Renal cortex interstitium (tissue), 11 donors: Measurements from ENCODE around the gene HARBI1. TPM values are rescaled to one million over a fixed set of nuclear protein-coding genes. Genes with fewer than 3 reads are reported as not detected.

Source experiments
- DNase-seq, 11 donors: peaks; one replicate each; pipeline ENCODE4 v3.0.0-alpha.2; 2013; ENCODE audit warnings: low read depth in 9 of 11, low spot score in 4 of 11; ENCODE audit errors: extremely low read depth in 1 of 11
- polyA plus RNA-seq, 3 donors: library from polyadenylated mRNA; unstranded; fragments of 120-200 nt; gene quantifications; one replicate each; pipeline ENCODE4 v1.2.1, GENCODE V29; 2013; ENCODE audit not compliant: insufficient read length in 3 of 3

HARBI1 gene
- polyA plus RNA-seq, 3 donors, result 3.0 to 4.3 (median 3.9) TPM

- no peak for DNase-seq
These were observed 51.7 kb downstream of the HARBI1 start for GRCh38 chr11:46565232-46565840.

GRCh38 chr11:46564459-46564858 lies 52.6 kb downstream of the HARBI1 start:
- DNase-seq, result no peak

- no peak for DNase-seq
These were observed 54.5 kb downstream of the HARBI1 start for GRCh38 chr11:46562527-46562926.

GRCh38 chr11:46560300-46560991 lies 56.6 kb downstream of the HARBI1 start:
- no peak for DNase-seq

- DNase-seq, result no peak
These were observed 57.2 kb downstream of the HARBI1 start for GRCh38 chr11:46559815-46560214.

- DNase-seq, result no peak
These were observed 59.3 kb downstream of the HARBI1 start for GRCh38 chr11:46557684-46558151.

GRCh38 chr11:46555267-46556054 lies 61.6 kb downstream of the HARBI1 start:
- DNase-seq, result no peak

- DNase-seq, result no peak
These were observed 62.5 kb downstream of the HARBI1 start for GRCh38 chr11:46554213-46555147.

GRCh38 chr11:46553814-46554212 lies 63.2 kb downstream of the HARBI1 start:
- no peak for DNase-seq

Other genes with a start within 250 kb of the HARBI1 start
- gene MDK, start 235.6 kb downstream of the HARBI1 start, polyA plus RNA-seq, result 1,000 to 10,000 TPM in 1 of 3 donors, 100 to 1,000 TPM in 2; 660 to 1,040 (median 819) TPM
- under 1 TPM; 0.12 to 0.33 (median 0.24) TPM for gene CHRM4, start 225.5 kb downstream of the HARBI1 start, polyA plus RNA-seq
- 10 to 100 TPM; 24.6 to 27.7 (median 24.8) TPM for gene AMBRA1, start 23.2 kb downstream of the HARBI1 start, polyA plus RNA-seq
- 10 to 100 TPM; 60.0 to 72.7 (median 63.0) TPM for gene ATG13, start 326 bp upstream of the HARBI1 start, polyA plus RNA-seq
- gene ARHGAP1, start 83.4 kb upstream of the HARBI1 start, polyA plus RNA-seq, result 10 to 100 TPM; 53.6 to 60.4 (median 55.0) TPM
- 10 to 100 TPM in 2 of 3 donors, 1 to 10 TPM in 1; 7.5 to 11.3 (median 11.1) TPM for gene ZNF408, start 83.8 kb upstream of the HARBI1 start, polyA plus RNA-seq
- under 1 TPM; 0.27 to 0.55 (median 0.40) TPM for gene F2, start 102.0 kb upstream of the HARBI1 start, polyA plus RNA-seq
- gene CKAP5, start 229.1 kb upstream of the HARBI1 start, polyA plus RNA-seq, result 100 to 1,000 TPM in 2 of 3 donors, 10 to 100 TPM in 1; 82.3 to 112 (median 108) TPM